Loucy (cell line): ENCODE data around the gene CCDC63.

Experiments
- H2AFZ ChIP-seq: fragments of 200-600 bp; sonication (generic); 2 replicates; pipeline ENCODE4 v1.6.0; 2016; ENCODE audit warnings: antibody characterized with exemption, mild to moderate bottlenecking, low read length, moderate library complexity
- H3F3A ChIP-seq: fragments of 200-600 bp; 2 replicates; pipeline ENCODE4 v1.6.0; 2016; ENCODE audit warnings: antibody characterized with exemption, low read depth, mild to moderate bottlenecking
- H3K27me3 ChIP-seq: fragments of 200-600 bp; sonication (generic); 2 replicates; pipeline ENCODE4 v1.6.1; 2014; ENCODE audit warnings: low read length, mild to moderate bottlenecking; ENCODE audit not compliant: insufficient read depth, poor library complexity, severe bottlenecking
- H3K36me3 ChIP-seq: fragments of 200-600 bp; sonication (generic); 2 replicates; pipeline ENCODE4 v1.6.1; 2016; ENCODE audit warnings: low read length; ENCODE audit not compliant: insufficient read depth
- H3K4me1 ChIP-seq: fragments of 200-600 bp; sonication (generic); 2 replicates; pipeline ENCODE4 v1.5.1; 2014; ENCODE audit warnings: low read length, mild to moderate bottlenecking; ENCODE audit not compliant: insufficient read depth, poor library complexity, severe bottlenecking
- H3K4me2 ChIP-seq: fragments of 200-600 bp; sonication (generic); 2 replicates; pipeline ENCODE4 v1.6.0; 2014; ENCODE audit warnings: antibody characterized with exemption, low read length, low read depth, mild to moderate bottlenecking; ENCODE audit not compliant: poor library complexity, severe bottlenecking
- H3K4me3 ChIP-seq: fragments of 200-600 bp; sonication (generic); 2 replicates; pipeline ENCODE4 v1.5.1; 2014; ENCODE audit warnings: low read length, mild to moderate bottlenecking, mixed read lengths; ENCODE audit not compliant: poor library complexity, severe bottlenecking
- H3K79me2 ChIP-seq: fragments of 200-600 bp; sonication (generic); 2 replicates; pipeline ENCODE4 v1.6.1; 2014; ENCODE audit warnings: low read length; ENCODE audit not compliant: insufficient read depth
- H3K9ac ChIP-seq: fragments of 200-600 bp; sonication (generic); 2 replicates; pipeline ENCODE4 v1.6.0; 2014; ENCODE audit warnings: mild to moderate bottlenecking, low read depth, low read length, moderate library complexity; ENCODE audit not compliant: poor library complexity, severe bottlenecking
- H3K9me2 ChIP-seq: fragments of 200-600 bp; sonication (generic); replicated peaks from 2 replicates; pipeline ENCODE4 v1.6.1; 2016; ENCODE audit warnings: low read depth, low read length, mixed read lengths
- H3K9me3 ChIP-seq: fragments of 200-600 bp; sonication (generic); 2 replicates; pipeline ENCODE4 v1.6.1; 2014; ENCODE audit warnings: mild to moderate bottlenecking, antibody characterized with exemption, low read length, low read depth; ENCODE audit not compliant: insufficient read depth
- H4K20me1 ChIP-seq: fragments of 200-600 bp; sonication (generic); 2 replicates; pipeline ENCODE4 v1.6.0; 2014; ENCODE audit warnings: antibody characterized with exemption, low read length, mild to moderate bottlenecking; ENCODE audit not compliant: insufficient read depth, poor library complexity, severe bottlenecking
- CTCF ChIP-seq: fragments of 200-600 bp; sonication (generic); conservative IDR thresholded peaks from 2 replicates; pipeline ENCODE4 v1.5.1; 2014; ENCODE audit warnings: mild to moderate bottlenecking, antibody characterized with exemption, low read length
- EZH2phosphoT487 ChIP-seq: fragments of 200-600 bp; IDR thresholded peaks from 2 replicates; pipeline ENCODE4 v1.6.1; 2018; ENCODE audit warnings: antibody characterized with exemption, mild to moderate bottlenecking, moderate library complexity, borderline replicate concordance

CCDC63 gene

GRCh38 chr12:110846615-110847566 is at the start of gene CCDC63:
CCDC63 (plus strand) TSS chr12:110846987; CDS start chr12:110852955, 5,968 bp downstream.
- H3K36me3 ChIP-seq, result no peaks in the 10 kb centered on the region
- no peaks in the 10 kb centered on the region for H3K79me2 ChIP-seq
- no peak for TF ChIP-seq EZH2phosphoT487
- peak; percentile 52 for TF ChIP-seq CTCF
- peak within 1 kb of the TSS; percentile 75 for H3K4me3 ChIP-seq
- no peaks in the 10 kb centered on the region for H3K9me3 ChIP-seq
- H4K20me1 ChIP-seq, result no peaks in the 10 kb centered on the region
- no peaks in the 10 kb centered on the region for H3K4me1 ChIP-seq
- H3K4me2 ChIP-seq, result peak within 1 kb of the TSS; percentile 85
- H3K9me2 ChIP-seq, result no peaks in the 10 kb centered on the region
- H2AFZ ChIP-seq, result peak within 1 kb of the TSS; percentile 98
- peak within 1 kb of the TSS; percentile 71 for H3K9ac ChIP-seq
- no peaks in the 10 kb centered on the region for H3F3A ChIP-seq
- H3K27me3 ChIP-seq, result peaks cover 5% of the 10 kb centered on the region

GRCh38 chr12:110798461-110798860 is 48.3 kb upstream of the CCDC63 start:
- Histone ChIP-seq H3K79me2 (no peaks in the 10 kb centered on the region), H3K27me3 (no peaks in the 10 kb centered on the region), H3K36me3 (no peaks in the 10 kb centered on the region), H4K20me1 (no peaks in the 10 kb centered on the region), H3F3A (no peaks in the 10 kb centered on the region), H3K4me3 (no peak overlapping the region), H3K9ac (no peak overlapping the region), H2AFZ (no peak overlapping the region), H3K4me1 (no peaks in the 10 kb centered on the region), H3K4me2 (no peak overlapping the region), H3K9me3 (no peaks in the 10 kb centered on the region), H3K9me2 (no peaks in the 10 kb centered on the region)
- no peak for TF ChIP-seq EZH2phosphoT487
- no peak for TF ChIP-seq CTCF

GRCh38 chr12:110802489-110802888 is 44.3 kb upstream of the CCDC63 start:
- H3K4me2 ChIP-seq, result no peak overlapping the region
- H3F3A ChIP-seq, result no peaks in the 10 kb centered on the region
- no peaks in the 10 kb centered on the region for H3K79me2 ChIP-seq
- no peaks in the 10 kb centered on the region for H3K4me1 ChIP-seq
- no peak overlapping the region for H2AFZ ChIP-seq
- no peak for TF ChIP-seq EZH2phosphoT487
- TF ChIP-seq CTCF, result no peak
- no peaks in the 10 kb centered on the region; the same call in 1 of the 2 replicates for H3K9me3 ChIP-seq
- no peak overlapping the region for H3K4me3 ChIP-seq
- no peaks in the 10 kb centered on the region for H3K36me3 ChIP-seq
- no peaks in the 10 kb centered on the region for H4K20me1 ChIP-seq
- no peaks in the 10 kb centered on the region for H3K9me2 ChIP-seq
- H3K27me3 ChIP-seq, result no peaks in the 10 kb centered on the region
- H3K9ac ChIP-seq, result no peak overlapping the region
